Activated T-cell treated with anti-CD3 and anti-CD28 coated beads for 4 hours (primary cell): ENCODE measurements around the gene HRNR.
A peak's percentile ranks its signal among the peaks of the same experiment; 100 is the strongest.
"Not testable (repeated sequence)": the region's sequence is repeated elsewhere in the genome, so short reads cannot be mapped to it uniquely, and the experiment has no call there.

ENCODE experiments used
- DNase-seq: peaks from one replicate; pipeline ENCODE4 v3.0.0-alpha.2; 2020

HRNR gene

DNA sequence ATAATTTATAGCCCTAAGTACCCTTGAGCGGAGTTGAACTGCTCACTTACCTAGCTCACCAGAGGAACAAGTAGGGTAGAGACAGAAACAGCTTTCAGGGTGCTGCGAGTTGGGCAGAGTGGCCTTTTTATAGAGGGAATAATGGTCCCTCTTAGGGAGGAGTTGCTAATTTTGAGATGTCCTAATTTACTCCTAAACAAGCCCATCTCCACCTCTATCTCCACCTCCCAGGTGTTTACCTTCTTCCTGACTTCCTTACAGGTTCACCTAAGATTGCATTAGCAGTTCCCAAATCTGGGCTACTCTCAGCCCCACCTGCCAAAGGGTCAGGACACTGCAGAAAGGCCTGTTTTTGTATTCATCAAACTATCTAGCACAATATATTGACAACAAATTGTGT, at the start of gene HRNR:
TSS of gene HRNR (minus strand) at position 101 of the 400 bp plus-strand sequence. CDS start 940 bp downstream, outside the sequence.
- DNase-seq = no peak

DNA sequence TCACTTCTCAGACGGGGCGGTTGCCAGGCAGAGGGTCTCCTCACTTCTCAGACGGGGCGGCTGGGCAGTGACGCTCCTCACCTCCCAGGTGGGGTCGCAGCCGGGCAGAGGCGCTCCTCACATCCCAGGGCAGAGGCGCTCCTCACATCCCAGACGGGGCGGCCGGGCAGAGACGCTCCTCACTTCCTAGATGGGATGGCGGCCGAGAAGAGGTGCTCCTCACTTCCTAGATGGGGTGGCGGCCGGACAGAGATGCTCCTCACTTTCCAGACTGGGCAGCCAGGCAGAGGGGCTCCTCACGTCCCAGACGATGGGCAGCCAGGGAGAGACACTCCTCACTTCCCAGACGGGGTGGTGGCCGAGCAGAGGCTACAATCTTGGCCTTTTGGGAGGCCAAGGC, 32.4 kb upstream of the HRNR start:
- DNase-seq = not testable (repeated sequence)

DNA sequence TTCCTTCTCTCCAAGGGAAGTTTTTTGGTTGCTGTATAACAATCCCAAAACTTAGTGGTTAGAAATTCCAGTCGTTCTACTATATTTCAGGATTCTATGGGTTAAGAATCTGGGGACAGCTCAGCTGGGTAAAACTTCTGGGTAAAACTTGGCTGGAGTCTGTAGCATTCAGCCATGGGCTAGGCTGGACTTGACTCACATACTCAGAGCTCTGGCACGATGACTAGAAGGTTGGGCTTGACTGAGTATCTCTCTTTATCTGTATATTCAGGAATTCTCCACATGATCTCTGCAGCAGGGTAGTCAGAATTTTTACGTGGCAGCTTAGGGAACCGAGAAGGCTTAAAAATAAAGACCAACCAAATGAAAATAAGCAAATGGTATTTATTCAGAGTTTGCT, 28.2 kb upstream of the HRNR start:
- DNase-seq = no peak

DNA sequence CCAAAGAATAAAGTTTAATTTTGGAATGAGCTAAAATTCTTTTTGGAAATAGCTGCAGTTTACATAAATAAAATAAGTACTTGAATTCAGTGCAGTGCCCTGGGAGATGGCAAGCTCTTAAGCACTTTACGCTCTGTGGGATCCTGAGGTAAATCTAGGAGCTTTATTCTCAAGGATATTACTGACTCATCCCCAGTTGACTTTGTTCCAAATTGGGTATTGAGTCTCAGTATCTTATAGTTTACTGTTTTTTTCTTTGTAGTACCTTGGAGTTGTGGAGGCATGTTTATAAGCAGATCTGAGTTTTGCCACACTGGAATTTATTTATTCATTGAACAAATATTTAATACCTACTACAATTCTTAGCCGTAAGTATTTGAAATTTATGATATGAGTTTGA, 27.4 kb upstream of the HRNR start:
- no peak for DNase-seq

DNA sequence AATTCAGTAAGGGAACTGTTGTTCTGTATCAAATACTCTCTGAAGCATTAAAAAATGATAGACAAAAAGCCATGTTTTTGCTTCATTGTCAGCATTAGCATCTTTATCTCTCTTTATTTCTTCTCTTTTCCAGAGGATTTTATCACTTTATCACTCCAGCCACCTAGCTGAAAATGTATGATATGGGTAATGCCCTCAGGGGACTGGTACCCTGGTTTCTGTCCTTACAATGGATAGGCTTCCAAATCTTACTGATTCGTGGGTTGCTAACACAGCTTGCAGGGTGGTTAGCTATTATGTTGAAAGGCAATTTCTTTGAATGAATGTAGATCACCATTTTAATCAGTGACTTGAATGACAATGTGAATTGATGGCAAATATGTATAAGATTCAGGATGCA, 23.3 kb upstream of the HRNR start:
- no peak for DNase-seq

DNA sequence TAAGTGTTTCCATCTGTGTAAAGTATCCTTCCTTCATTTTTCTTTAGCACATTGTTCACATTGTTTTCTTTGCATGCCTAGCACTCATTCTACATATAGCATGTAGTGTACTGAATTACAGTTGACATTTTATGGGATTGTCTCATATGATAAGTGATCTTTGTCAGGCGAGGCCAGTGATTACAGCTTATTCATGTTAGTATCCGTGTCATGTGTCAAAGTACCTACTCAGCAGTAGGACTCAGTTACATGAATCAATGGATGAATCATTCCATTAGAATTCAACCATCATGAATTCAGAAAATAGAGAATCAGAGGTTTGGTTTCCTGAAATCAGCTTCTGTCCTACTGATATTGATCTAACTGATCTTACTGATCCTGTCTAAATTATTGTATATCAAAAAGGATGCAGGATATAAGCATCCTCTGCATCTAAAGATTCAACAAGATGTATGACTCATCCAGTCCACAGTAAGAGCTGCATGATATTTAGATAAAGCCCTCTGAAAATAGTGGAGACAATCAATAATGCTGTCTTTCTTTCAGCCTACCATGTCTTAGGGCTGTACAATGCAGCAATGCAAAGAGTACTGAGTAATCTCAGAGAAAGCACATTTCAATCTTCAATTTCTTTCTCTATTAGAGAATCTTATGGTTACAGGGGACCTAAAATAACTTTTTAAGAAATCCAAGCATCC, 20.7 kb upstream of the HRNR start:
- DNase-seq = no peak

DNA sequence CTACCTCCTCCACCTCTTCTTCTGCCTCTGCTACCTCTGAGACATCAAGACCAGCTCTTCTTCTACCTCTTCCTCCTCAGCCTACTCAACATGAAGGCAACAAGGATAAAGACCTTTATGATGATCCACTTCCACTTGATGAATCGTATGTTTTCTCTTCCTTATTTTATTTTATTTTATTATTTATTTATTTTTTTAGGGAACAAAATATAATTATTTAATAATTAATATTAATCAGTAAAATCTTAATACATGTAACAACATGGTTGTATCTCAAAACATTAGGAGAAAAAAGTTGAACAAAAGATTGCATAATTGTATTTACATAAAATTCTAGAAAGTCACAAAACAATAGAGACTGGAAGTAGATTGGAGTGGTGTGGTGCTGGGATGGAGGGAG, 13.1 kb upstream of the HRNR start:
- DNase-seq = no peak

DNA sequence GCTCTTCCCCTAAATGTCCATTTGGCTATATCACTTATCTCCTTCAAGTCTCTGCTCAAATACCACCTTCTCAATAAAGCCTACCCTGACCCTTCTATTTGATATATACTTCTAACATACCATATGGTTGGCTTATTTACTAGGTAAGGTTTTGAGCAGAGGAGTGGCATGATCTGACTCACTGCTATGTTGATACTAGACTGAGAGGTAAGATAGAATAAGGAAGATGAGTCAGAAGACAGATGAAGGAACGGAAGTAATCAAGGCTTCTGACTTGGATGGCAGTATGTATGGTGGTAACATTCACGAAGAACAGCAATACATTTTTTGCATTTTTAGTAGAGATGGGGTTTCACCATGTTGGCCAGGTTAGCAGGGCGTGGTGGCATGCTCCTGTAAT, 4.8 kb upstream of the HRNR start:
- DNase-seq = no peak

DNA sequence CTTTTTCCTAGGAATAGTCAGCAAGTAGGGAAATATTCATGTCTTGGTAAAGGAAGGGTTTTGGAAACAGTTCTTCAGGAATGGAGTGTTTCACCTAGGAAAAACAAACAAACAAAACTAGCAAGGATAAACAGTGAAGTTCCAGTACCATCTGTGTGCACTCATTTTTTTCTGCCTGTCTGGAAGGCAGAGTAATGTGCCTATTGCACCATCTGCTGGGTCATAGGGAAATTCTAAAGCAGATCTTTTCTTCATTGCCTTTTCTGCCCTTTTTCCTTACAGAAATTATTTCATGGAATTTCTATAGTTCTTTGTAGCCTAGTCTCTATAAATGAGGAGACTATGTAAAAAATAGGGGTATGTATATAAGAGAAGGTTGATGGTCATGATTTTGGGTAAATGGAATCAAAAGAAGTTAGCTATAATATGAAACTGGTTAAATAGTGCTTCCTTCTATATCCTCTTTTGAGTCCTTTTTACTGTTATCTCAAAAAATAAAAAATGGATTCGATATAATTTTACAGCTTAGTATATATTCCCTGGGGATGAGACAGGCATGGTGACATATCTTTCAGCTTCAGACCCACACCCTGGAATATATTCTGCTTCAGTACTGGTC, 3.4 kb upstream of the HRNR start:
- no peak for DNase-seq

DNA sequence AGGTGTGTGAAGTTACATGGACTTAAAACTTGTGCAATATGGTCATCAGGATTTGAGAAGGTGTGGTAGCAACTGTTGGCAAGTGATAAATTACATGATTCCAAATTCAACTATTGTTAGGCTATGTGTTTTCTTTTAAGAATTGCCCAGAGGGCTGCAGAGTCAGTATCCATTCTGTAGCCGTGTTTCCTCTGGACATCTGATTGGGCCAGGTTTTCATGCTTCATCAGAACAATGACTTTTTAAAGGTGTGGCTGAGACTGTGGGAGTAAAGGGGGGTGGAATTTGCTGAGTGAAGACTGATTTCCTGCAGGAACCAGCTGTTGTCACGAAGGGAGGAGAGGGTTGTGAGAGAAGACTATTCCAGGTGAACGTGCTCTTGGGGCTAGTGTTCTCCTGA, 1.7 kb upstream of the HRNR start:
- DNase-seq = no peak

DNA sequence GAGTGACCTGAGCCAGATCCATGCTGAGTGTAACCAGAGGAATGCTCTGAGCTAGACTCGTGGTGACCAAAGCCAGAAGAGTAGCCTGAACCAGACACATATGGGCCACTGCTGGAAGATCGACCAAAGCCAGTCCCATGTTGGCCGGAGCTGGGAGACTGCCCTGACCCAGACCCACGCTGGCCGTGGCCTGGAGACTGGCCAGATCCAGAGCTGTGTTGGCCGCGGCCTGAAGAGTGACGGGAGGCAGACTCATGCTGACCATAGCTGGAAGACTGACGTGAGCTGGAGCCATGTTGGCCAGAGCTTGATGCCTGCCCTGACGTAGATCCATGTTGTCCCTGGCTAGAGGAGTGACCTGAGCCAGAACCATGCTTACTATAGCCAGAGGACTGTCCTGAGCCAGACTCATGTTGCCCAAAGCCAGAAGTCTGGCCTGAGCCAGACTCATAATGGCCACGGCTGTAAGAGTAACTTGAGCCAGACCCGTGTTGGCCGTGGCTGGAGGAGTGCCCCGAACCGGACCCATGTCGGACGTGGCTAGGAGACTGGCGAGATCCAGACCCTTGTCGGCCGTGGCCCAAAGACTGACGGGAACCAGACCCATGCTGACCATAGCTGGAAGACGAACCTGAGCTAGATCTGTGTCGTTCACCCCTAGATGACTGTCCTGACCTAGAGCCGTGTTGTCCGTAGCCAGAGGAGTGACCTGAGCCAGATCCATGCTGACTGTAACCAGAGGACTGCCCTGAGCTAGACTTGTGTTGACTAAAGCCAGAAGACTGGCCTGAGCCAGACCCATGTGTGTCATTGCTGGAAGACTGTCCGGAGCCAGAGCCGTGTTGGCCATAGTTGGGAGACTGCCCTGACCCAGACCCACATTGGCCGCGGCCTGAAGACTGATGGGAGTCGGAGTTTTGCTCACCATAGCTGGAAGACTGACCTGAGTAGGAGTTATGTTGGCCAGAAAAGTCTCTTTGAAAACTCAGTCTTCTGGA, 3.5 kb downstream of the HRNR start:
- DNase-seq = no peak

DNA sequence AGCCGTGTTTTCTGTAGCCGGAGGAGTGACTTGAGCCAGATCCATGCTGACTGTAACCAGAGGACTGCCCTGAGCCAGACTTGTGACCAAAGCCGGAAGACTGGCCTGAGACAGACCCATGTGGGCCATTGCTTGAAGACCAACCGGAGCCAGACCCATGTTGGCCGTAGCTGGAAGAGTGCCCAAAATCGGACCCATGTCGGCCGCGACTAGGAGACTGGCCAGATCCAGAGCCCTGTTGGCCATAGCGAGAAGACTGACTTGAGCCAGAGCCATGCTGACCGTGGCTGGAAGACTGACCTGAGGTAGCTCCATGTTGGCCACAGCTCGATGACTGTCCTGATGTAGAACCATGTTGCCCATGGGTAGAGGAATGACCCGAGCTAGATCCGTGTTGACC, 4.6 kb downstream of the HRNR start:
- DNase-seq = not testable (repeated sequence)

DNA sequence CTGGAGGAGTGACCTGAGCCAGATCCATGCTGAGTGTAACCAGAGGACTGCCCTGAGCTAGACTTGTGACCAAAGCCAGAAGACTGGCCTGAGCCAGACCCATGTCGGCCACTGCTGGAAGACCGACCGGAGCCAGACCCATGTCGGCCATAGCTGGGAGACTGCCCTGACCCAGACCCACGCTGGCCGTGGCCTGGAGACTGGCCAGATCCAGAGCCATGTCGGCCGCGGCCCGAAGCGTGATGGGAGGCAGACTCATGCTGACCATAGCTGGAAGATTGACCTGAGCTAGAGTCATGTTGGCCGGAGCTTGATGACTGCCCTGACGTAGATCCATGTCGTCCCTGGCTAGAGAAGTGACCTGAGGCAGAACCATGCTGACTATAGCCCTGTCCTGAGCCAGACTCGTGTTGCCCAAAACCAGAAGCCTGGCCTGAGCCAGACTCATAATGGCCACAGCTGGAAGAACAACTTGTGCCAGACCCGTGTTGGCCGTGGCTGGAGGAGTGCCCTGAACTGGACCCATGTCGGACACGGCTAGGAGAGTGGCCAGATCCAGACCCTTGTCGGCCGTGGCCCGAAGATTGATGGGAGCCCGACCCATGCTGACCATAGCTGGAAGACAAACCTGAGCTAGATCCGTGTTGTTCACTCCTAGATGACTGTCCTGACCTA, 5.1 kb downstream of the HRNR start:
- no peak for DNase-seq

DNA sequence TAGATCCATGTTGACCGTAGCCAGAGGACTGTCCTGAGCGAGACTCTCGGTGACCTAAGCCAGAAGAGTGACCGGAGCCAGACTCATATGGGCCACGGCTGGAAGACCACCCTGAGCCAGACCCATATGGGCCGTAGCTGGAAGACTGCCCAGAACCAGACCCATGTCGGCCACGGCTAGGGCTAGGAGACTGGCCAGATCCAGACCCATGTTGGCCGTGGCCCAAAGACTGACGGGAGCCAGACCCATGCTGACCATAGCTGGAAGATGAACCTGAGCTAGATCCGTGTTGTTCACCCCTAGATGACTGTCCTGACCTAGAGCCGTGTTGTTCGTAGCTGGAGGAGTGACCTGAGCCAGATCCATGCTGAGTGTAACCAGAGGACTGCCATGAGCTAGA, 8.4 kb downstream of the HRNR start:
- DNase-seq = not testable (repeated sequence)

DNA sequence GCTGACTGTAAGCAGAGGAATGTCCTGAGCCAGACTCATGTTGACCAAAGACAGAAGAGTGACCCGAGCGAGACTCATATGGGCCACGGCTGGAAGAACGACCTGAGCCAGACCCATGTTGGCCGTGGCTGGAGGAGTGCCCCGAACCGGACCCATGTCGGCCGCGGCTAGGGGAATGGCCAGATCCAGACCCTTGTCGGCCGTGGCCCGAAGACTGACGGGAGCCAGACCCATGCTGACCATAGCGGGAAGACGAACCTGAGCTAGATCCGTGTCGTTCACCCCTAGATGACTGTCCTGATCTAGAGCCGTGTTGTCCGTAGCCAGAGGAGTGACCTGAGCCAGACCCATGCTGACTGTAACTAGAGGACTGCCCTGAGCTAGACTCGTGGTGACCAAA, 9.1 kb downstream of the HRNR start:
- not testable (repeated sequence) for DNase-seq

DNA sequence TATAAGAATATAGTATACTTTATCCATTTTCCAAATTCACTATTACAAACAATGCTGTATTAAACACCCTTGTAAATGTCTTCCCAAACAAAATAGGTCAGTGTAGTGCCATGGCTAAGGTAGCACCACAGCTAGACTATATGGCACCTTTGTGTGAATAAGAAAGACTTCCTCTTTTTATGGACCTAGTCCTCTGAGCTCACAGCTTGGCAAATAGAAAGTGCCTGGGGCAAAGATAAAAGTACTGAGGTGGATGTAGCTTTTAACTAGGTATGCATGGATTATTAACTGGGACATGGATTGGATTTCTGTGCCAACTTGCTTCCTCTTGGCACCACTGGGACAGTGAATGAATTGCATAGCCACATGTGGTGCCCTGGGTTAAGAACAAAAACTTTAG, 25.0 kb downstream of the HRNR start:
- DNase-seq = no peak

DNA sequence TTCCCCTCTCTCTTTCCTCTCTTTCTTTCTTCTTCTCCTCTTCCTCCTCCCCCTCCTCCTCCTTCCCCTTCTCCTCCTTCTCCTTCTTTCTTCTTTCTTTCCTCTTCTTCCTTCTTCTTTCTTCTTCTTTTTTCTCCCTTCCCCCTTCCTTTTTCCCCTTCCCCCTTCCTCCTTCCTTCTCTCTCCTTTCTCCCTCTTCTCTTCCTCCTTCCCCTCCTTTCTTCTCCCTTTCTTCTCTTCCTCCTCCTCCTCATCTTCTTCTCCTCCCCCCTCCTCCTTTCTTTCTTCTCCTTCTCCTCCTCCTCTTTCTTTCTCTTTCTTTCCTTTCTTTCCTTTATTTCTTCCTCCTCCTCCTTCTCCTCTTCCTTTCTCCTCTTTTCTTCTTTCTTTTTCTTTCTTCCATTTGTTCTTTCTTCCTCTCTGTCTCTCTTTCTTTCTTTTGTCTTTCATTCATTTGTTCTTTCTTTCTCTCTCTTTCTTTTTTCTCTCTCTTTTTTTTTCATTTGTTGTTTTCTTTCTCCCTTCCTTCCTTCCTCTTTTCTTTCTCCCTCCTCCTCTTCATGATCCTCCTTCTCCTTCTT, 26.5 kb downstream of the HRNR start:
- no peak for DNase-seq

DNA sequence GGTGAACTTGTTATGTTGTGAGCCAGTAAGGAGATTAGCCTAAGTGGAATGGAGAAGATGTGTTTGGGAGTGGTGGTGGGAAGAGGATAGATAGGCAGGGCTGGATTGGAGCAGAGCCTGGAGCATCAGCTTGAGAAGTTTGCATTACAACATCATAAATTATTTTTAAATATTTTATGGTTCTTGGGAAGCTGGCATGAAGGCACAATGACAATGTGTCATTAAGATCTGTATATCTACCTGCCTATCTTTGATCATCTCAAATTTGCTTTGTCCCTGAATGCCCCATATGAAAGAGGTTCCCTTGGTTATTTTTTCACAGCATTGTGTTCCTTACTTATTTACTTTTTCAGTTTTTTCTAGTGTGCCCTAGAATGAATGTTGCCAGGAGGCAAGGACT, 32.3 kb downstream of the HRNR start:
- DNase-seq = no peak

DNA sequence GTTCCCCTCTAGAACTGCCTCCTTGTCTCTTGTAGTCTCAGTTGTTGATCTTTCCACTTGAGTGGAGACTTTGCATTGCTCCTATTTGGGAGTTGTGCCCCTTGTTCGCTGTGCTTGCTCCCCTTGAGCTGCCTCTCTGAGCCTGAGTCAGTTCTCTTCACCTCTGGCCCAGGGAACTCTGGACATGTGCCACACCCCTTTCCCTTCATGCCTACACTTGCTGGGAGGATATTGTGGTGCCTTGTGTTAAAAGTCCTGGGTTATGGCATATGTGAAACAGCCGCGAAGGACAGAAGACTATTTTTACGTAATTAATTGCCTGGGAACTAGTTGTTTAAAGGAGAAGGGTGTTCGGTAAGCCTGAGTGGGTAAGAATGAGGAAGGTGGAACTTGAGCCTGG, 32.7 kb downstream of the HRNR start:
- no peak for DNase-seq

DNA sequence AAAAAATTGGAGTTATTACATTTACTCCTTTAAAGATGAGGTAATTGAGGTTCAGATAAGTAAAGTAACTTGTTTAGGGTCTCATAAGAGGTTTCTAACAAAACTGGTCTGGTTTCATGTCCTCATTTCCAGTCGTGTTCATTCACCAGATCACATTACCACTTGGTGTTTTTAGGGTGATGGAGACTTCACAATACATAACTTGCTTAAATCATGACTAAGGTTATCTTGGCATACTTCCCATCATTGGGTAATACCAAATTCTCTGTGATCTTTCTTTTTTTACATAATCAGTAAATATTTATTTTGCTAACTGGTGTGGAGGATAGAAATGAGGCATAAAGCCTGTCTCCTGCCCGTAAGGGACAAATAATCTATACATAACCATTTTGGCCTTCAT, 33.4 kb downstream of the HRNR start:
- DNase-seq = no peak

DNA sequence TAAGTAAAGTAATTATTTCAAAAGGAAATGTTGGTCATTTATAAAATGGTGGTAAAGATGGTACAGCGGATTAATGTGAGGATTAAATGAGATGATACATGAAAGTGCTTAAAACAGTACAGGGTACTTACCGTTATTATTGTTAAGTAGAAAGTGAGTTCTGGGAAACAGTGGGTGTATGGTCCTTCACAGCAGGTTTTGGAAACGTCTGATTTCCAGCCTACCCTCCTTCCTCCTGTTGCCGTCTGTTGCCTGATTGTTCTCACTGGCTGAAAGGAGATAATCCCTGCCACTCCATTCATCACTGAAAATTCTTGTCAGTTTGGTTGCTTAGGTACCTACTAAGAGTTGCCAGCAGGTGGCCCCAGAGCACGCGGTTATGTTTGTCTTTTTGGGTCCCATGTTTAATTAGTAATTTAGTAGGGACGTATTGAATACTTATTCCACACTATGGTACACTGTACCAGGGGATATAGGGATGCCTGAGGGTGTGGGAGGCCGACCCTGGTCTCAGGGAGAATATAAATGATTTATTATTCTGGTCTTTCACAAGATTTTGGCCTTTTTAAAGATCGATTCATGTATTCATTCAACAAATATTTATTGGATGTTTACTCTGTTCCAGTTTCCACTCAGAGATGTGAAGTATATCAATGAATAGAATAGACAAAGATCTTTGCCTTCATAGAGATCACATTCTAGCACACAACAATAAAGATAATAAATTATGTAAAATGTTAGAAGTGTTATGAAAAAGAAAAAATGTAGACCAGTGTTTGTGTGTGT, 34.1 kb downstream of the HRNR start:
- peak; percentile 51 for DNase-seq
